GM19324 (cell line): ENCODE measurements around the gene PPFIA1.
"Not testable (repeated sequence)": the region's sequence is repeated elsewhere in the genome, so short reads cannot be mapped to it uniquely, and the experiment has no call there.

Source experiments
- ATAC-seq: cut with Tn5 transposase; IDR thresholded peaks from one replicate; pipeline ENCODE4 v1.9.1; 2021; ENCODE audit warnings: mild to moderate bottlenecking, moderate library complexity; ENCODE audit not compliant: unreplicated experiment, low FRiP score

Gene PPFIA1

GRCh38 chr11:70292863-70293262 is 22.4 kb downstream of the PPFIA1 start:
- ATAC-seq: no peak

GRCh38 chr11:70295166-70295565 is 24.7 kb downstream of the PPFIA1 start:
- not testable (repeated sequence) for ATAC-seq

DNA sequence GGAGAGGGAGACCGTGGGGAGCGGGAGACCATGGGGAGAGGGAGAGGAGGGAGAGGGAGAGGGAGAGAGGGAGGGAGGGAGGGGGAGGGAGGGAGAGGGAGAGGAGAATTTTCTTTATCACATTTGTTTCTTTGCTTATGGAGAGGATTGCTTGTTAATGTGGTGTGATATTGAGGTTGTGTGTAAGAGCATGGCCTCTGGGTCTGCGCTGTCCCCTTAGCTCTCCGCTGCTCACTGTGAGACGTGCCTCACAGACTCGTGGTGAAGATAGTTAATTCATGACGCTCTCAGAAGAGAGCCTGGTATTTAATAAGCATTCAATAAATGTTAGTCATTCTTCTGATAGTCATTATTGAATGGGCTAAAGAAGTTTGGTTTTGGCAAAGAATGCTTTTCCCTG is 26.2 kb downstream of the PPFIA1 start:
- no peak for ATAC-seq

DNA sequence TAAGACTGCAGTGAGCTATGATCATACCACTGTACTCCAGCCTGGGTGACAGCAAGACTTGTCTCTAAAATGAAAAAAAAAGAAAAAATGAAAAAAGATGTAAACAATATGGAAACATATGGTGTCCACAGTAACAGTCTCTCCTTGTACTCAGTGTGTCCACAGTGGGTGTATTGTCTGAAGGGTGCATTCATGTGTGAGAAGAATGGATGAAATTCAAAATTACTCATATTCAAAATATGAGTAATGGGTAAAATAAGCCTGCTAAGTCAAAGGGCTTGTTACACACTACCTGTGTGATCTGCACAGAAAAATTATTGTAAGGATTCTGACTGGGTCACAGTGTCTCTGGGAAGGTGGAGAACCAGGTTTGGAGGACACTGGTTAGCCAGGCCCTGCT is 26.9 kb downstream of the PPFIA1 start:
- no peak for ATAC-seq

- no peak for ATAC-seq
Observed at GRCh38 chr11:70298243-70298915, 27.9 kb downstream of the PPFIA1 start.

- ATAC-seq: no peak
Observed at GRCh38 chr11:70299636-70300035, 29.1 kb downstream of the PPFIA1 start.

GRCh38 chr11:70301191-70301590 is 30.7 kb downstream of the PPFIA1 start:
- ATAC-seq: no peak

DNA sequence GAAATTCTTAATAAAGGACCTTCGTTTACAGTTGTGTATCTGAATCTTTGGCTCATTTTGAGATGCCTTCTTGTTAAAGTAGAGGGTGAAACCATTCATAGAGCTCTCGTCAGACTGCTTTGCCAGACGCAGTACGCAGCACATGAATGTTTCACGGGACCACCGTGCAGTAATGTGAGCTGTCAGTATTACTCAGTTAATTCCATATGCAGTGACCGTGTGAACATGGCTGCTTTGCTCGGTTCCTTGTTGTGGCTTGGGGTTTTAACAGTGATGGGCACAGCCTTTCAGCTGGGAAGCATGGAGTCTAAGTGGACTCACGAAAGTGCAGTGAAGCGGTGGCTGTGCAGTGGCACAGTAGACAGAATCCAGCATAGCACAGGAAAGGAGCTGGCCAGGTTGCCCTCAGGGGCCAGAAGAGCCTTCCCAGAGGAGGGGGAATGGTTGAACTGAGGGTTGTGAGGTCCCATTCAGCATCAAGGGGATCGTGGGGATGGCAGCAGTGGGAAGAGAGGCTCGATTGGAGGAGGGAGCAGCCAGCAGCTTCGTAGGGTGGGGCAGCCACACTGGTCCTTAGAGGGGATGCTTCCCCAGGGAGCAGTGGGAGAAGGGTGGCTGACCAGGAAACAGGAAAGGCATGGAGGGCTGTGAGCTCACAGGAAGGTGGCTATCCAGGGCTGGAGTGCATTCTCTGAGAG is 31.4 kb downstream of the PPFIA1 start:
- ATAC-seq: no peak

GRCh38 chr11:70302419-70302752 is 31.9 kb downstream of the PPFIA1 start:
- ATAC-seq: no peak

DNA sequence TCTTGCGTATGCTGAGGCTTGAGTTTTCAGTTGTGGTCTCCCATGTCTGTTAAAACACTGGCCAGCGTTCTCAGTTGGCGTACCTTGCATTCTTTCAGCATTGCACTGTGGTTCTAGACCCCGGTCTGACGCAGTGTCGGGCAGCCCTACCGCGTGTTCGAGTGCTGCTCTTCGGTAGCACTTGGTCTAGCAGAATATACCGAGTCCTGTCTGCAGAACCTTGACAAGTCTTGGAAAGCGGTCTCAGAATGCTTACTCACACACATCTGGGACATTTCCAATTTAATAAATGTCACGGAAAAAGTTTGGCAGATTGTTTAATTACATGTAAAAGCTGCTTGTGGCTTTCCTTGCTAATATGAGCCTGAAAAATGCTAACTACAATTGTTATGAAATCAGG is 32.6 kb downstream of the PPFIA1 start:
- ATAC-seq: no peak

GRCh38 chr11:70304208-70304603 is 33.7 kb downstream of the PPFIA1 start:
- no peak for ATAC-seq

GRCh38 chr11:70305501-70305900 is 35.0 kb downstream of the PPFIA1 start:
- ATAC-seq: no peak

DNA sequence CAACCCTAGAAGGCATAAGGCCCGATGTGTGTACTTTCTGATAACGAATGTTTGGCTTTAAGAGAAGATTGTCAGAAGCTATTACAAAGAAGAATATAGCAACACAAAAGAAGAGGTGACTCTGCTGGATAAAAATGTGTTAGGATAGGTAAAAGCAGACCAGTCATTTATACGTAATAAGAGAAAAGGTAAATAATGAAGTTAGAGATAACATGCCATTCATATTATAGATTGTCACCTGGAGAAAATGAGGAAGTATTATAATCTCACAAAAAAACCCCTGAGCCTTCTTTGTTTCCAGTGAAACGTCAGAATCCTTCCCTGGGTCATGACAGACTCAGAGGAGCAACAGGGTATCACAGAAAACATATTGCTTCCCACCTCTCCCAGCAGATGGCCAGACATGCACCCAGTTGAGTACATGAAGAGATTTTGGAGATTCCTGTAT is 36.1 kb downstream of the PPFIA1 start:
- no peak for ATAC-seq

DNA sequence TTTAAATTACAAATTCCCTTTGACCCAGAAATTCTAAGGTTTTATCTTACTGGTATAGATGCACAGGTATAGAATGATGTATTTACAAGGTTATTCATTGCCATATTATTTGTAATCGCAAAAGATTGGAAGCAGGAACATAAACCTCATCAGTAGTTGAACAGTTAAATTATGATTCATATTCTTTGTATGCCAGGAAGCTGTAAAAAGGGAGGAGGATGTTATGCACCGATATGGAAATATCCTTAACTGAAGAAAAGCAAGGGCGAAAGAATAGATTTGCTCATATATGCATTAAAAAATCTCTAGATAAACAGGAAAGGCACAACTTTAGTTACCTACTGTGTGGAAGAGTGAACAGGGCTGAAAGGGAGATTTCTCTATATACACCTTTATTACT is 36.7 kb downstream of the PPFIA1 start:
- no peak for ATAC-seq

DNA sequence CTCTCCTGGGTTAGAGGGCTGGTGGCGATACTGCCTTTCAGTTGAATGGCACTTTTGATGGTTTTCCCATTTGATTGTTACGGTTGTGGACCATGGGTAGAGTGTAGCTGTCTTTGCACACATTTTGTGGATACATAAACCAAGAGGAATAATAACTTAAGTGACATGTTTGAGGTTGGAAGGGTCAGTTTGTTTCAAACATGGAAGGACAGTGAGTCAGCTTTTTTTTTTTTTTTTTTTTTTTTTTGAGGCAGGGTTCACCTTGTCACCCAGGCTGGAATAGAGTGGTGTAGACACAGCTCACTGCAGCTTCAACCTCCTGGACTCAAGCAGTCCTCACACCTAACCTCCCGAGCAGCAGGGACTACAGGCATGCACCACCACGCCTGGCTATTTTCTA is 41.1 kb downstream of the PPFIA1 start:
- ATAC-seq: no peak

DNA sequence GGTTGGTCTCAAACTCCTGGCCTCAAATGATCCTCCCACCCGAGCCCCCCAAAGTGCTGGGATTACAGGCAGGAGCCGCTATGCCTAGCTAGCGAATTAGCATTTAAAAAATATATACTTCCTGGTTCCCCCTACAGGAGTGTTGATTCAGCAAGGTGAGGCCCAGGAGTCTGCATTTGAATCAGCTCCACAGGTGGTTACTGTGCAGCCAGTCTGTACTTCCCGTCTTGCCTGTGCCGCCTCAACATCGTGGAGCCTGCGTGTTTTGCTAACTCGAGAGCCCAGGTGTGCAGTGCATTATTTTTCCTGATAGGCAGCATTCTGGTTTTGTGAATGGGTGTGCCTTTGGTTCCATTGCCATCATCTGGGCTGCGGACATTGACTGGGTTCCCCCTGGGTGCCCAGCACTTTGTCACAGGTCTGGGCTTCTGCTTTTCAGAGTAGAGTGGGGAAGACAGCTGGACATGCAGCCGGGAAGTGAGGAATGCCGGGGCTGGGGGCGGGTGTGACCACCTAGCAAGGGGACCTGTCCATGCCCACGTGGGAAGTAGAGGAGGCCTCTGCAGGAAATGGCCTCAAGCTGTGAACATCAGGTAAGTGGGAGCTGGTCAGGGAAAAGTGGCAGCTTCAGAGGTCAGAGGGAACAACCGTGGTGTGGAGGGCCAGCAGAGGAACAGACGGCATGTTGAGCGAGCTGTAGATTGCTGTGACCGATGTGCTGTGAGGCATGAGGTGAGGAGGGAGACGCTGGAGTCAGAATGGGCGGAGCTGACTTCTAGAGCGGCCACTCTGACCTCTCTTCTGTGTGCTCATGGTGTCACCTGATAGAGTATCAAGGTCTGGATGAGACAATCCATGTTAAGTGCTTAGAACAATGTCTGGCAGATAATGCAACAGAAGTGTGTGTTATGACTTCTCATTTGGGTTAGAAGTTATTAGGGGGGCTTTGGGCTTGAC is 42.2 kb downstream of the PPFIA1 start:
- ATAC-seq: no peak

DNA sequence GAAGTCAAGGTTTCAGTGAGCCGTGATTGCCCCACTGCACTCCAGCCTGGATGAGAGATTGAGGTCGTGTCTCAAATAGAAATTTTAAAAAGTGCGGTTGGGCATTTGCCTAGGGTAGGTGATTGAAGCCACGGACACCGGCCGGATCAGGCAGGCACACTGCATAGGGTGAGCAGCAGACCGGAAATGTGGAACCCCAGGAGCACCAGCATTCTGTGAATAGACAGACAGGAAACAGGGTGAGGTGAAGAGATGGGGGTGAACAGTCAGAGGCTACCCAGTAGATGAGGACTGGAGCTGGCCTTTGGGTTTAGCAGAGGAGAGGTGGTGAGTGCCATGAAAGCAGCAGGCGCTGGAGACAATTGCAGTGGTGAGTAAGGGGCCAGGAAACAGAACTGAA is 43.5 kb downstream of the PPFIA1 start:
- no peak for ATAC-seq

DNA sequence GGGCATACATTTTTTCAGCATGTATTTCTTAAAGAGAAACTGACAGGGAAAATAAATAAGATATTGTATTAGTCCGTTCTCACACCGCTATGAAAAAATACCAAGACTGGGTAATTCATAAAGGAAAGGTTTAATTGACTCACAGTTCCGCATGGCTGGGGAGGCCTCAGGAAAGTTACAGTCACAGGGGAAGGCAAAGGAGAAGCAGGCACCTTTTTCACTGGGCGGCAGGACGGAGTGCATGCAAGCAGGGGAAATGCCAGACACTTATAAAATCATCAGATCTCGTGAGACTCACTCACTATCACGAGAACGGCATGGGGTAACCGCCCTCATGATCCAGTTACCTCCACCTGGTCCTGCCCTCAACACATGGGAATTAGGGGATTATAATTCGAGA is 44.2 kb downstream of the PPFIA1 start:
- no peak for ATAC-seq

- no peak for ATAC-seq
Observed at GRCh38 chr11:70315716-70316115, 45.2 kb downstream of the PPFIA1 start.

- ATAC-seq: no peak
Observed at GRCh38 chr11:70317581-70318305, 47.3 kb downstream of the PPFIA1 start.
